HG03442 (cell line): ENCODE measurements around the gene KDM2A.
"Not testable (repeated sequence)": the region's sequence is repeated elsewhere in the genome, so short reads cannot be mapped to it uniquely, and the experiment has no call there.

Source experiments
- ATAC-seq: cut with Tn5 transposase; IDR thresholded peaks from one replicate; pipeline ENCODE4 v1.9.1; 2021; ENCODE audit warnings: mild to moderate bottlenecking, moderate library complexity; ENCODE audit not compliant: unreplicated experiment

Gene KDM2A

GRCh38 chr11:67167091-67167490 lies 48.0 kb downstream of the KDM2A start:
- no peak for ATAC-seq

- no peak for ATAC-seq
These were observed 48.7 kb downstream of the KDM2A start for GRCh38 chr11:67167719-67168118.

GRCh38 chr11:67168911-67169310 lies 49.8 kb downstream of the KDM2A start:
- not testable (repeated sequence) for ATAC-seq

- no peak for ATAC-seq
These were observed 55.2 kb downstream of the KDM2A start for GRCh38 chr11:67174311-67174710.

GRCh38 chr11:67177399-67178281 lies 58.6 kb downstream of the KDM2A start:
- no peak for ATAC-seq

- ATAC-seq, result no peak
These were observed 59.4 kb downstream of the KDM2A start for GRCh38 chr11:67178421-67178820.

GRCh38 chr11:67178878-67179277 lies 59.8 kb downstream of the KDM2A start:
- no peak for ATAC-seq

GRCh38 chr11:67179892-67180490 lies 60.9 kb downstream of the KDM2A start:
- no peak for ATAC-seq

- no peak for ATAC-seq
These were observed 75.0 kb downstream of the KDM2A start for GRCh38 chr11:67194096-67194495.

- ATAC-seq, result no peak
These were observed 77.0 kb downstream of the KDM2A start for GRCh38 chr11:67195971-67196456.

GRCh38 chr11:67197606-67198005 lies 78.5 kb downstream of the KDM2A start:
- no peak for ATAC-seq

- ATAC-seq, result not testable (repeated sequence)
These were observed 79.7 kb downstream of the KDM2A start for GRCh38 chr11:67198781-67199180.

- no peak for ATAC-seq
These were observed 80.7 kb downstream of the KDM2A start for GRCh38 chr11:67199751-67200150.

- no peak for ATAC-seq
These were observed 83.0 kb downstream of the KDM2A start for GRCh38 chr11:67202028-67202427.

GRCh38 chr11:67204822-67205221 lies 85.8 kb downstream of the KDM2A start:
- ATAC-seq, result no peak

GRCh38 chr11:67209222-67209621 lies 90.2 kb downstream of the KDM2A start:
- ATAC-seq, result not testable (repeated sequence)

GRCh38 chr11:67211656-67212436 lies 92.8 kb downstream of the KDM2A start:
- ATAC-seq, result no peak

- no peak for ATAC-seq
These were observed 94.1 kb downstream of the KDM2A start for GRCh38 chr11:67213178-67213621.

- no peak for ATAC-seq
These were observed 108.7 kb downstream of the KDM2A start for GRCh38 chr11:67227726-67228125.

- no peak for ATAC-seq
These were observed 111.3 kb downstream of the KDM2A start for GRCh38 chr11:67230406-67230805.

- no peak for ATAC-seq
These were observed 111.8 kb downstream of the KDM2A start for GRCh38 chr11:67230886-67231285.
